PFSK-1 (cell line): ENCODE measurements around the gene CNR1.

Experiments used
- FOXP2 ChIP-seq: optimal IDR thresholded peaks from 2 replicates; pipeline ENCODE3; 2011; ENCODE audit warnings: borderline replicate concordance, control low read depth, inconsistent platforms; ENCODE audit not compliant: insufficient read depth; ENCODE audit errors: extremely low read length, extremely low read depth
- POLR2AphosphoS5 ChIP-seq: IDR thresholded peaks from 2 replicates; pipeline ENCODE4 v1.6.1; 2012; ENCODE audit warnings: low read depth, mild to moderate bottlenecking, control low read depth, low read length, moderate library complexity
- SIN3A ChIP-seq: IDR thresholded peaks from 2 replicates; pipeline ENCODE4 v1.6.1; 2012; ENCODE audit warnings: mild to moderate bottlenecking, low read length, moderate library complexity, borderline replicate concordance; ENCODE audit not compliant: insufficient read depth
- TAF1 ChIP-seq: IDR thresholded peaks from 2 replicates; pipeline ENCODE4 v1.6.1; 2012; ENCODE audit warnings: low read length, control low read depth, borderline replicate concordance; ENCODE audit not compliant: insufficient read depth
- TF ChIP-seq, protein P1 (sequence below), 2 experiments: IDR thresholded peaks; 2 replicates each; pipeline versions ENCODE4 v1.6.1 to v1.8.0; 2011 to 2012; ENCODE audit warnings: low read depth in 2 of 2, low read length in 2 of 2, control low read depth in 1 of 2, inconsistent platforms in 1 of 2, mild to moderate bottlenecking in 1 of 2, moderate library complexity in 1 of 2; ENCODE audit not compliant: insufficient read depth in 1 of 2

The CNR1 gene

DNA sequence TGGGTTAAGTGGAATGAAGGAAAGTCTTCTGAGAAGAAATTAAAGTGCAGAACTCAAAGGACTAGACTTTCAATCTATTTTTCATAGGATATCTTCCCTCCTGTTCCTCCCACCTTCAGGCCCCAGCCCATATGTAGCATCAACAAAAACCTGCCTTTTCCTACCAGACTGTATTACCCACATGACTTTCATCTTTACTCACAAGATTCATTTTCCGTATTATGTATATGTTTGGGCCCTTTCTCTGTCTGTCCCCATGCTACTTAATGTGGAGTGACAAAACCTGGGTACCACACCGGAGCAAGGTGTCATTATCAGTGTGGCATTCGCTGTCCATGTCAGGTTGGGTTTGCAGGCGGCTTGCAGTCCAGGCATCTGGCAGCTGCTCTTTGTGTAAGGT, 18.8 kb upstream of the CNR1 start:
- TF ChIP-seq TAF1 (no peak), POLR2AphosphoS5 (no peak), FOXP2 (no peak), SIN3A (no peak)
- TF ChIP-seq, protein P1, sequence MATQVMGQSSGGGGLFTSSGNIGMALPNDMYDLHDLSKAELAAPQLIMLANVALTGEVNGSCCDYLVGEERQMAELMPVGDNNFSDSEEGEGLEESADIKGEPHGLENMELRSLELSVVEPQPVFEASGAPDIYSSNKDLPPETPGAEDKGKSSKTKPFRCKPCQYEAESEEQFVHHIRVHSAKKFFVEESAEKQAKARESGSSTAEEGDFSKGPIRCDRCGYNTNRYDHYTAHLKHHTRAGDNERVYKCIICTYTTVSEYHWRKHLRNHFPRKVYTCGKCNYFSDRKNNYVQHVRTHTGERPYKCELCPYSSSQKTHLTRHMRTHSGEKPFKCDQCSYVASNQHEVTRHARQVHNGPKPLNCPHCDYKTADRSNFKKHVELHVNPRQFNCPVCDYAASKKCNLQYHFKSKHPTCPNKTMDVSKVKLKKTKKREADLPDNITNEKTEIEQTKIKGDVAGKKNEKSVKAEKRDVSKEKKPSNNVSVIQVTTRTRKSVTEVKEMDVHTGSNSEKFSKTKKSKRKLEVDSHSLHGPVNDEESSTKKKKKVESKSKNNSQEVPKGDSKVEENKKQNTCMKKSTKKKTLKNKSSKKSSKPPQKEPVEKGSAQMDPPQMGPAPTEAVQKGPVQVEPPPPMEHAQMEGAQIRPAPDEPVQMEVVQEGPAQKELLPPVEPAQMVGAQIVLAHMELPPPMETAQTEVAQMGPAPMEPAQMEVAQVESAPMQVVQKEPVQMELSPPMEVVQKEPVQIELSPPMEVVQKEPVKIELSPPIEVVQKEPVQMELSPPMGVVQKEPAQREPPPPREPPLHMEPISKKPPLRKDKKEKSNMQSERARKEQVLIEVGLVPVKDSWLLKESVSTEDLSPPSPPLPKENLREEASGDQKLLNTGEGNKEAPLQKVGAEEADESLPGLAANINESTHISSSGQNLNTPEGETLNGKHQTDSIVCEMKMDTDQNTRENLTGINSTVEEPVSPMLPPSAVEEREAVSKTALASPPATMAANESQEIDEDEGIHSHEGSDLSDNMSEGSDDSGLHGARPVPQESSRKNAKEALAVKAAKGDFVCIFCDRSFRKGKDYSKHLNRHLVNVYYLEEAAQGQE (IDR thresholded peaks at IDR 0.05; ENCODE audit: insufficient read depth in 1 of 2, low read depth in 2 of 2, low read length in 2 of 2), result no peak

DNA sequence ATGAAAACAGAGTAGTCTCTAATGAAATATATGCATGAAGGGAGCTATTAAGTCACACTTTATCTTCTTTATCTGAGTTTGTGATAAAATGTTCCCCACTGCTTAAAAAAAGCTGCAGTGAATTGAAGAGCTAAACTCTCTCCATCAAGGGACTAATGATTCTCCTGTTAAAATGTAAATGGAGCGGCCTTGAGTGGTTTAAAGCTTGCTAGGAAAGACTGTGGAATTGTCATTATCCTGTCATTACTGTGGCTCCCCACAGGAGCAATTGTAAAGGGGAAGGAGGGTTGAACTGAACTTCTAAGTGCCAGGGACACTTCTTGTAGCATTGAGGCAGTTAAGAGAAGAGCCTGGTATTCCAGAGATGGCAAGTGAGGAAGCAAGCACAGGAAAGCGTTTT, 17.3 kb upstream of the CNR1 start:
- TF ChIP-seq SIN3A (no peak), POLR2AphosphoS5 (no peak), FOXP2 (no peak), TAF1 (no peak)
- TF ChIP-seq, protein P1 (IDR thresholded peaks at IDR 0.05; ENCODE audit: insufficient read depth in 1 of 2, low read depth in 2 of 2, low read length in 2 of 2), result no peak

GRCh38 chr6:88179692-88180091, 13.5 kb upstream of the CNR1 start:
- no peak for TF ChIP-seq SIN3A
- TF ChIP-seq, protein P1 (IDR thresholded peaks at IDR 0.05; ENCODE audit: insufficient read depth in 1 of 2, low read depth in 2 of 2, low read length in 2 of 2), result no peak
- TF ChIP-seq POLR2AphosphoS5, result no peak
- TF ChIP-seq FOXP2, result no peak
- TF ChIP-seq TAF1, result no peak

GRCh38 chr6:88177961-88178464, 11.9 kb upstream of the CNR1 start:
- TF ChIP-seq SIN3A (no peak), TAF1 (no peak), FOXP2 (no peak), POLR2AphosphoS5 (no peak)
- TF ChIP-seq, protein P1 (IDR thresholded peaks at IDR 0.05; ENCODE audit: insufficient read depth in 1 of 2, low read depth in 2 of 2, low read length in 2 of 2), result no peak

GRCh38 chr6:88174906-88175305, 8.8 kb upstream of the CNR1 start:
- no peak for TF ChIP-seq SIN3A
- no peak for TF ChIP-seq FOXP2
- TF ChIP-seq, protein P1 (IDR thresholded peaks at IDR 0.05; ENCODE audit: insufficient read depth in 1 of 2, low read depth in 2 of 2, low read length in 2 of 2), result no peak
- TF ChIP-seq POLR2AphosphoS5, result no peak
- TF ChIP-seq TAF1, result no peak
